PFSK-1 (cell line): ENCODE data around the gene RBM33.

Experiments
- POLR2AphosphoS5 ChIP-seq: IDR thresholded peaks from 2 replicates; pipeline ENCODE4 v1.6.1; 2012; ENCODE audit warnings: low read depth, mild to moderate bottlenecking, control low read depth, low read length, moderate library complexity
- SIN3A ChIP-seq: IDR thresholded peaks from 2 replicates; pipeline ENCODE4 v1.6.1; 2012; ENCODE audit warnings: mild to moderate bottlenecking, low read length, moderate library complexity, borderline replicate concordance; ENCODE audit not compliant: insufficient read depth

DNA sequence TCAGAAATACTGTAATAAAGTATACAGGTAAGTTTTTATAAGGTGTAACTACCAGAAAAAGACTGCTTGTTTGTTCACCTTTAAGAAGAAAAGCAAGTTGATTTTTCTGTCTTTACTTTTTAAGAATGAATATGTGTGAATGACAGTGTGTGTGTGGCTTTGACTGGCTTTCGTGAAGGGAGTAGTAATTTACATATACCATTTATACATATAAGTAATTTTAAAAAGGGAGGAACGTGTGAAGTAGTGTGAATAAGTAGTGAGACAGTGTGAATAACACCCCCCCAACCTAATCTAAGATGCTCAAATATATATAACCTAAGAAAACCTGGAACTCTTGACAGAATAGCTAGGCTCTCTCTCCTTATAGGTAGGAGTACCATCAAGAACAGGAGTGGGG, 33.2 kb downstream of the RBM33 start:
- no peak for TF ChIP-seq POLR2AphosphoS5
- no peak for TF ChIP-seq SIN3A
